A172 (cell line): Measurements from ENCODE around the gene PLCXD3. TPM values are rescaled to one million over a fixed set of nuclear protein-coding genes. Genes with fewer than 3 reads are reported as not detected.
A peak's percentile ranks its signal among the peaks of the same experiment; 100 is the strongest.

ENCODE experiments used
- DNase-seq: peaks from one replicate; pipeline ENCODE4 v3.0.0-alpha.2; 2015; ENCODE audit warnings: low spot score
- total RNA-seq: library from RNA; depleted of rRNA; stranded (reverse); fragments of >200 nt; shearing (Covaris generic); gene quantifications from 2 replicates; pipeline ENCODE4 v1.2.3, GENCODE V29; 2014

The PLCXD3 gene
- total RNA-seq, 1 experiment from 2014 or later, result 2.8 TPM

DNA sequence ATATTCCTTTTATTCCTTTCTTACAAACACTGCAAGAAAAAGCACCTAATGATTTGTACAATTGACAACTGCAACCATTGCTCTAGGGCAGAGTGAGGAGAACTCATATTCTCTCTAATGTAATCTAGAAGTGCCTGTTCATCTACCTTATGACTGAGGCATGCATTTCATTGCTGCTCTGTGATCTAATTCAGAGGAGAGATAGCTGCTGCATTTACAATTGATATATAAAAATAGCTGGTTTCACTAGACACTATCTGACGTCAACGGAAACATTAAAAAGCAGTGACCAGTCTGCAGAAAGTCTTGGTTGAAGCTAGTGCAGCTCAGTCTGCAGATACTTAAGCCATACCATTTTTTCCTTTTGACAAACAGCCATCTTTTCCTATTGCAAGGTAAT lies 224.2 kb downstream of the PLCXD3 start:
- DNase-seq, result no peak

DNA sequence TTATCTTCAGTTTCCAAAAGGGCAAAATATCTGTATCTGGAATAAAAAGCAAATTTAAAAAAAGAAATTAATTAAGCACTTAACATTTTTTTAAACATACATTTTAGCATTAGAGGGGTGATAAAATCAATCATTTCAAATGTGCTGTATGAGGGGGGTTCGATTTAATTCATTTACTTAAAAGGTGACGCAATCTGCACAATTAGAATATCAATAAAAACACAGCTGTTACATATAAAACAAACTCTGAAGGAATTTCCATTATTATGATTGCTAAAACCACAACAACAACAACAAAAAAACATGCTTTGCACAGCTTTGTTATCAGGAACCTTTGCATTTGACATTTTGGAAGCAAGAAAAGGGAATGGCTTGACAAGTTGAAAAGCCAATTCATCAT lies 225.5 kb downstream of the PLCXD3 start:
- no peak for DNase-seq

DNA sequence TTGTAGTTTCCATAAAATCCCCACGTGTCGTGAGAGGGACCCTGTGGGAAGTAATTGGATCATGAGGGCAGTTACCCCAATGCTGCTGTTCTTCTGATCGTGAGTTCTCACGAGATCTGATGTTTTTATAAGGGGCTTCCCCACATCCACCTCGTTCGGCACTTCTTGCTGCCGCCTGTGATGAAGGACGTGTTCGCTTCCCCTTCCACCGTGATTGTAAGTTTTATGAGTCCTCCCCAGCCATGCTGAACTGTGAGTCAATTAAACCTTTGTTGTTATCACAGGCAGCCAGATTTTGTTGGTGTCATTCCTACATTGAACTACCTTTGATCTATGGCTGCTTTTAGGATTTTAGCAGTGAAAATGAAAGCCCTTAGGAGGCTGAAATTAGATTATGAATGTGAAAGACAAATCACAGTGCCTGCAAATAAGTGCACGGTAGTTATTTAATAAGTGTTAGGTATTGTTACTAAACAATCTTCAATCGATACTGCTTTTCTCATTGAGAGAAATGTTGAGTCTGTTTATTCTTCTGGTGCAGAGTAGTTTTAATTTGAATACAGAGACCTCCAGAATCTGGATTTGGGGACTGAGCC lies 229.1 kb downstream of the PLCXD3 start:
- no peak for DNase-seq

DNA sequence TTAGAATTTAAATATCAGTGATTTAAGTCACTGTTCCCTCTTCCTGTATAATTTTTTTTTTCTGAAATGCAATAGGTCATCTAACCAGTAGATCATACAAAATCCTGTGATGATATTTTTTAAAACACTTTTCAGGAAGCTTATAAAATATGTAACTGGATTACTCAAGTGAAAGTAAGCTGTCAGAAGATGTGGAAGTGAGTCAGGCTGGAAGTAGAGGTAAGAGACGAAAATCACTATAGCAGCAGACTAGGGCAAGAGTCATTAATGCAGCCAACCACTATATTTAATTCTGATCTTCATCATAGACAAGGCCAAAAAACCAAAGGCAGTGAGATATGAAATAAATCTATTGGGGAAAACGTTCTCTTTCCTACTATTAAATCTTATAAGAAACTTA lies 231.4 kb downstream of the PLCXD3 start:
- no peak for DNase-seq

DNA sequence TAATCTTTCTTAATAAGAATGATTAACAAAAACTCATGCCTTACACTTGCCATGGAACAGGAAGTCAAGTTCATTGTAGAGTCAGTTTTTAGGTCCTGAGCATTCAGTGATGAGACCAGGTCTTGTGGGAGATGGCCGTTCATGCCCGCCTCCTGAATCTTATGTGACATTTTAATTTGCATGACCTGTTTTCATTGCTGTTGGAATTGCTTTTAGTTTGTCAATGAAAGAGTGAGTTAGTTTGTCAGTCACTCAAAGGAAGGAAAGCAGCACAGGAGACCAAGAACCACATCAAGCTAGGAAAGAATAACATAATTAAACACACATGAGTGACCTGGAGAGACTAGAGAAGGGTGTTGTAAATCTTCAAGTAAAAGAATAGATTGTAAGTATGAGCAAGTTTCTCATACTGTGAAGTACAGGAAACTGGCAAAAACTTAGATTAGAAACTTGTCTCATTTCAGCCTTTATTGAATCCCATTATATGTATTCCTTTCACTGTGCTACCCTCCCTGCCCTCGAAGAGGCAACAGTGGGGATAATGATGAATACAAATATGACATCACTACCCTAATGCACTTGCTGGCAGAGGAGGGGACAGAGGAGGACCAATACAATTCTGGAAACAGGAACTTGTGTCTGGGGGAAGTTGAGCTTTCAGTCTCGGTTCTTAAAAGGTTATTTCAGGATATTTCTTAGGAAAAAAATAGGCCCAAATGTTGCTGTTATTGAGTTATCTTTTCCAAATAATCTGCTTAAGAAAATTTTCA lies 232.7 kb downstream of the PLCXD3 start:
- DNase-seq, result no peak

DNA sequence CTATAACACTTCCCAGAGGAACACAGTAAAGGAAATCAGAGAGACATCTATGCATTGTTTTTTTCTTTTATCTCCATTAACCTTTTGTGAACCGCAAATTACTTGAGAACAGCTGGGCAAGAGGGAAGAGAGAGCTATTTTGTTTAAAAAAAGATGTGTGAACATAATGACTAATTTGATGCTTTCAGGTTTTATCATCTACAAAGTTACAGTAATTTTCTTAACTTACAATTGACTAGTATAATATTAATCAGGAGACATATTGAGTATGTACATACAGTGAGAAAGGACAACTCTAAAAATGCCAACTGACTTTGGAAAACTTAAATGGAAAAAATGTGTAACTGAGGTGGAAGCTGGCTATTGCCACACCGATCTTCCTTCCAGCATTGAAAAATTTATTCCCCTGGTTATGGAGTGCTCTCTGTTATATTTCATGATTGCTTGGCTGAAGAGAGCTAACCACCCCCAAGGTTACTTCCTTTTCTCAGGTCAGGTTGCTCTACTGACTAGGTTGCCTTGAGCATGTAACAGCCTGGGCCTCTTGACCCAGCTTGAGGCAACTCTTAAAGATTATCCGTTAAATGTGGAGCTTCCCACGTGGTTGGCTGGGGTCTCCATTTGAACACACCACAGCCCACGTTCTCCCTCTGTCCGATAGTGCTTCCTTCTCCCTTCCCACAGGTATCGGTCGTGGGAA lies 234.4 kb downstream of the PLCXD3 start:
- no peak for DNase-seq

DNA sequence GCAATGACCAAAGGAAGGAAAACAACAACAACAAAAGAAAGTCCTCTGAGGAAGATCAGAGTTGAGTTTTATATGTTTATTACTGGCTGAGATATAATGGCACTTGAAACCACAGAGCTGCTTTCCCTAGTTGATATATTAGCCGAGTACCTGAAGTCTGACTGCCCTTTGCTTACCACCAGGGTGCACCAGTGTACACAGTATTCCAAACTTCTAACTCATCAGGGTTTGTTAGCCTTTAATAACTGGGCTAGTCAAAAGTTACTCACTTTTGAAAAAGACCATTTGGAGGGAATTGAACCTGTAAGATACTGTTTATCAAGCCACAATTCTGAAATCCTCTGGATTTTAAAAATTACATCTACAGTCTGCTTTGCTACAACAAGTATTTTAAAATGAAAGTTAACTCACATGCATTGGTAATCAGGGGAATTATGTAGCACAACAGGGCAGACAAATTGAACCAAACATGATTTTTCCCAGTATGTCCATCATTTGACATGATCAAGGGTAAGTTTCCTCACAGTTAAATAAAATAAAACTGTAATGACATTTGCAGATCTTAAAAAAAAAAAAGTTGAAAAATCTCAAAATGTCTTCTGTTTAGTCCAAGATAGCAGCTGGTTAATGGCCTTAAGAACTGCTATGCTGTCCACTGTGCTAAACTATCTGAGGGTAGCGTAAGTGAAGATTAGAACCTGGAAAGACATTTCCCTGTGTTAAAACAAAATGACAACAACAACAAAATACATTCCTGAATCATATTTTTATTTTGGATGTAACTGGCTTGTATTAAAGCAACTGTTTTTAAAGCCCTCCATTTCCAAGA lies 239.8 kb downstream of the PLCXD3 start:
- peak; percentile 75 for DNase-seq

DNA sequence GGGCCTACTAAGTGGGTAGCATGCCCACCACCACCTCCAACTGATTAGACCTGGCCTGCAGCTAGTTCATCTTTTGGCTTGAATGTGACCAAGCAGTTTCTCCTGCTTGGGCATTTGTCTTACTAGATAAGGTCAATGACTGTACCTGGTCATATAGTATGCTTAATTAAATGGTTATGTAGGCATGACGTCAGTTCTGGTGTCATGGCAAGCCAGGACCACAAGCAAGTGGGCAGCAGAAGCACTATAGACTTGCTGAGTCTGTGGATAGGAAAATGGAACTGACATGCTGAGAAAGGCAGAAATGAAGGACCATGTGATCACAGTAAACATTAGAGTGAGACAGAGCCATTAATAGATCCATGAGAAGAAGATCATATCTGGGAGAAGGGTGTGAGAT lies 241.5 kb downstream of the PLCXD3 start:
- DNase-seq, result no peak

DNA sequence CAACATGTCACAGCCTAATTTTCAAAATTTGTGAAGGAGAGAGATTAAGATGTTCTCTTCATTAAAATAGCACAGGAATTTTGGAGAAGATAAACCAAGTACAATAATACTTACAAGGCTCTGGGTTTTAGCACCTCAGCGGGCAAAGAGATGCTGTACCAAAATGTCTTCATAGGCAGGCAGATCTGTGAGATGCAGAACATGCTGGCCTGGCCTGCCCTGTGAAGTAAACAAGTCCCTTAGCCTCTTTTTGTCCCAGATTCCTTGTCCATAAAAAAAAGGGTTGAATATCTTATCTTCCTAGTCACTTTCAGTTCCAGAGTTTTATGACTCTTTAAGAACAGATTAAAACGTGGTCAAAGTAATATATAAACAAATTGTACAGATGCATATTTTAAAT lies 244.0 kb downstream of the PLCXD3 start:
- DNase-seq, result no peak

DNA sequence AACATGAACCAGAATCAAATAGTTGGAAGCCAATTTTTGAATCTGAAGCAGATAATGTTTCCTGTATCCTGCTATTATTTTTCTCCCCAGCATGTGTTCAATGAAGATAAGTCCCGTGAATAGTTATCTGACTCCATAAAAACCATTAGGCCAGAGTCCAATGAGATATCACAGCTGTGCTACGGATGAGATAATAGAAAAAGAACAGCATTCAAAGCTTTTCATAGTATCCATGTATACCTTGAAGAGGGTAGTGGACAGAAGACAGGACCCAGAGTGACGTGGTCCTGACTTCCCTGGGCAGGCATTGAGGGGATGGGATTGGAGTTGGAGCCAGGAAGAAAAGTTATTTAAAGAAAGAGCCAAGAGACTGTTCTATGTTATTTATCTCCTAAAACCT lies 246.4 kb downstream of the PLCXD3 start:
- DNase-seq, result no peak

DNA sequence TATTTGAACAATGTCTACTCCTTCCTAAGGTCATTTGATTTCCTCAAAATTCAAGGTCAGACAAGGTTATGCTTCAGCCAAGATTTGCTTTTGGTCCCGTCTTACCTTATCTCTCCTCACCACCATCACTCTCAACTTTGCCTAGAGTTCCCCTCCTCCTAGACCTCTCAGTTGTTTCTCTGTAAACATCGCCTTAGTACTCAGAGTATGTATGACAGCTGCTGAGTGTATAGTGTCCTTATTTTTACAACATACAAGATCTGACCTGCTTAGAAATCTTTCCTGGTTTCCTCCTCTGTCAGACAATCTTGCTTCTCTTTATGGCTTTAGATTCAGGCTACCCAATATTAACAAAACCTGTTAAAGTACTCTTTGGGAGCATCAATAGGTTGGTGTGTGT lies 247.1 kb downstream of the PLCXD3 start:
- no peak for DNase-seq
